HFFc6 (cell line): ENCODE results near the gene TYRP1. TPM values are rescaled to one million over a fixed set of nuclear protein-coding genes. Genes with fewer than 3 reads are reported as not detected.
A peak's percentile ranks its signal among the peaks of the same experiment; 100 is the strongest.

Experiments
- DNase-seq: peaks from one replicate; pipeline ENCODE4 v3.0.0-alpha.2; 2018
- H3K27ac Mint-ChIP-seq: 2 replicates; pipeline ENCODE4 v1.8.0; 2020; ENCODE audit warnings: mild to moderate bottlenecking, mixed read lengths
- H3K27me3 Mint-ChIP-seq: 2 replicates; pipeline ENCODE4 v1.8.0; 2021; ENCODE audit warnings: mild to moderate bottlenecking, moderate library complexity, mixed read lengths; ENCODE audit not compliant: insufficient read depth
- H3K36me3 Mint-ChIP-seq: 2 replicates; pipeline ENCODE4 v1.8.0; 2021; ENCODE audit warnings: low read depth, mixed read lengths
- H3K4me1 Mint-ChIP-seq: 2 replicates; pipeline ENCODE4 v1.8.0; 2020; ENCODE audit warnings: low read depth, mixed read lengths
- H3K4me3 Mint-ChIP-seq: 2 replicates; pipeline ENCODE4 v1.8.0; 2020; ENCODE audit warnings: mild to moderate bottlenecking, moderate library complexity, mixed read lengths
- H3K9me3 Mint-ChIP-seq: 2 replicates; pipeline ENCODE4 v1.8.0; 2020; ENCODE audit warnings: mild to moderate bottlenecking, mixed read lengths
- CTCF ChIP-seq: fragments of 200-600 bp; sonication (generic); IDR thresholded peaks from 2 replicates; pipeline ENCODE4 v1.5.0; 2021; ENCODE audit warnings: antibody characterized with exemption, mild to moderate bottlenecking
- total RNA-seq, 6 experiments: library from RNA; stranded (reverse); fragmentation: NEBNext Ultra II Directional; extraction: Animal tissue kit (Norgen Biotek cat#: 25700); gene quantifications; 2 replicates in 1 of 6; 3 replicates in 5 of 6; pipeline ENCODE4 v1.2.3, GENCODE V29; 2021

TYRP1 gene
- total RNA-seq, 6 experiments from 2014 or later: not detected

DNA sequence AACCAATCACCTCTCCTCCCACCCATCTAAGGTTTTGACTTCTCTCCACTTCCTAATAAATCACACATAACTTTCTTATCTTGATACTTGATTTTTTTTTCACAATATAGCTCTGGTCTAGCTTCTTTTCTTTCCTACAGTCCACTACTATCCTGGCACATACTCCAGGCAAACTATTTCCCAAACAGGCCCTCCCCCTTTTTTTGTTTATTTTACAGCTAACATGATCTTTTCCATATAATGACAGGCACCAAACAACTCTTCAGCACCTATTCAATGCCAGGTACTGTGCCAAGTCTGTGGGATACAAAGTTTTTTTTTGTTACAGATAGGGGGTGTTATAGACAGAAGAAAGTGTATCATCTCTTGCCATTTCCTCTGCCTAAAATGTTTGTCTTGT is 7.9 kb downstream of the TYRP1 start:
- DNase-seq: no peak

GRCh38 chr9:12702160-12702758 is 9.1 kb downstream of the TYRP1 start:
- peak; percentile 67 for TF ChIP-seq CTCF
- Mint-ChIP-seq H3K4me3 (no peak overlapping the region), H3K27me3 (peaks cover 2% of the 10 kb centered on the region; the same call in 1 of the 2 replicates), H3K4me1 (no peaks in the 10 kb centered on the region; the same call in 1 of the 2 replicates), H3K27ac (no peak overlapping the region), H3K36me3 (no peaks in the 10 kb centered on the region), H3K9me3 (no peaks in the 10 kb centered on the region)
- peak; percentile 31 for DNase-seq

More for the DNA sequence above, 7.9 kb downstream of the TYRP1 start:
- Mint-ChIP-seq H3K27me3 (peaks cover 2% of the 10 kb centered on the region; the same call in 1 of the 2 replicates), H3K4me3 (no peak overlapping the region), H3K4me1 (no peaks in the 10 kb centered on the region; the same call in 1 of the 2 replicates), H3K9me3 (no peaks in the 10 kb centered on the region), H3K36me3 (no peaks in the 10 kb centered on the region), H3K27ac (no peak overlapping the region)
- TF ChIP-seq CTCF: no peak

DNA sequence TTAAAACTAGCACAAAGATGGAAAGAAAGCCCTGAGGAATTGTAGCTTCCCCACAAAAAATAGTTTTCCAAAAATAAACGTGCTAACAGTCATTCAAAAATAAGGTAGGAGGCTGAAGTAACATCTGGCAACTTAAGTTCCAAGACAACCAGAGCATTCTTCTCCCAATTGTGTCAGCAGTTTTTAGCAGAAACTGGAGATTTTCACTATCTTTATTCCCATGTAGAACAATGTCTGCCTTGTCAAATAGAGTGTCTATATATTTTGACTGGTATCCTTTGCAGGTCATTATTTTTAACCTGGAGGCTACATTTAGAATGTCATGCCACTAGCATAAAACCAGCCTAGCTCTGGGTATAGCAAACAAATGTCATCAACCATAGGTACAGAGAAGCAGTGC is 10.8 kb downstream of the TYRP1 start:
- no peak overlapping the region for H3K4me3 Mint-ChIP-seq
- no peaks in the 10 kb centered on the region for H3K9me3 Mint-ChIP-seq
- no peaks in the 10 kb centered on the region for H3K36me3 Mint-ChIP-seq
- TF ChIP-seq CTCF: no peak
- peaks cover 10% of the 10 kb centered on the region; the same call in 1 of the 2 replicates for H3K4me1 Mint-ChIP-seq
- H3K27ac Mint-ChIP-seq: no peak overlapping the region
- peaks cover 5% of the 10 kb centered on the region; the same call in 1 of the 2 replicates for H3K27me3 Mint-ChIP-seq
- DNase-seq: no peak

GRCh38 chr9:12705738-12706391 is 12.7 kb downstream of the TYRP1 start:
- no peaks in the 10 kb centered on the region for H3K9me3 Mint-ChIP-seq
- no peaks in the 10 kb centered on the region for H3K36me3 Mint-ChIP-seq
- no peak for DNase-seq
- no peak overlapping the region for H3K4me3 Mint-ChIP-seq
- peaks cover 11% of the 10 kb centered on the region; the same call in 1 of the 2 replicates for H3K4me1 Mint-ChIP-seq
- H3K27ac Mint-ChIP-seq: no peak overlapping the region
- no peak for TF ChIP-seq CTCF
- H3K27me3 Mint-ChIP-seq: peaks cover 5% of the 10 kb centered on the region; the same call in 1 of the 2 replicates

DNA sequence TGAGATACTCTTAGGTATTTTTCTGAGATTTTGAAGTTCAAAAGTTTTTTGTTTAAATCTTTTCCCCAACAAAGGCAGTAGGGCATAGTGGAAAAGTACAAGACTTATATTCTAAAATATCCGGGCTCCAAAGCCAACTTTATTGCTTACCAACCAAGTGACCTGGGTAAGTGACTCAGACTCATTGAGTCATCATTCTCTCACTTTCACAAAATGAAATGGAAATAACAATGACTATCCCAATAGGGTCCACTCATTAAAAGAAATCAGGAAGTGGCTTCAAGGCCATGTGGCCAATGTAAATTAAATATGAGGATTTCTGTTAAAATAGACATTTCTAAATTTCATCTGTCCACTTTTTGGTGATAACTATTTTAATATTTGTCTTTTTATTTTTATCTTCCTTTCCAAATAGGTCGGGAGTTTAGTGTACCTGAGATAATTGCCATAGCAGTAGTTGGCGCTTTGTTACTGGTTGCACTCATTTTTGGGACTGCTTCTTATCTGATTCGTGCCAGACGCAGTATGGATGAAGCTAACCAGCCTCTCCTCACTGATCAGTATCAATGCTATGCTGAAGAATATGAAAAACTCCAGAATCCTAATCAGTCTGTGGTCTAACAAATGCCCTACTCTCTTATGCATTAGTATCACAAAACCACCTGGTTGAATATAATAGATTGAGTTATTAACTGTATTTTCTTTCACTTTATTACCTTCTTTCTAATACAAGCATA is 15.5 kb downstream of the TYRP1 start:
- H3K4me3 Mint-ChIP-seq: no peak overlapping the region
- peaks cover 11% of the 10 kb centered on the region; the same call in 1 of the 2 replicates for H3K4me1 Mint-ChIP-seq
- peaks cover 7% of the 10 kb centered on the region for H3K27me3 Mint-ChIP-seq
- no peak for TF ChIP-seq CTCF
- H3K27ac Mint-ChIP-seq: no peak overlapping the region
- H3K36me3 Mint-ChIP-seq: no peaks in the 10 kb centered on the region
- H3K9me3 Mint-ChIP-seq: no peaks in the 10 kb centered on the region
- peak; percentile 66 for DNase-seq
